Testis (tissue), 2 donors: ENCODE measurements around the gene SHC2.

ENCODE experiments used
- POLR2A ChIP-seq: fragments of 450-650 bp; IDR thresholded peaks from one replicate; pipeline ENCODE4 v1.6.1; 2017; ENCODE audit warnings: antibody characterized with exemption, mild to moderate bottlenecking, moderate library complexity
- TF ChIP-seq, protein P1 (sequence below), 3 experiments: fragments of 450-650 bp in 2 of 3; fragments of 200-600 bp in 1 of 3; sonication (generic) in 1 of 3; IDR thresholded peaks; one replicate each; pipeline ENCODE4 v1.5.1; 2016 to 2019; ENCODE audit warnings: antibody characterized with exemption in 3 of 3, mild to moderate bottlenecking in 2 of 3, moderate library complexity in 1 of 3

- TF ChIP-seq, protein P1, sequence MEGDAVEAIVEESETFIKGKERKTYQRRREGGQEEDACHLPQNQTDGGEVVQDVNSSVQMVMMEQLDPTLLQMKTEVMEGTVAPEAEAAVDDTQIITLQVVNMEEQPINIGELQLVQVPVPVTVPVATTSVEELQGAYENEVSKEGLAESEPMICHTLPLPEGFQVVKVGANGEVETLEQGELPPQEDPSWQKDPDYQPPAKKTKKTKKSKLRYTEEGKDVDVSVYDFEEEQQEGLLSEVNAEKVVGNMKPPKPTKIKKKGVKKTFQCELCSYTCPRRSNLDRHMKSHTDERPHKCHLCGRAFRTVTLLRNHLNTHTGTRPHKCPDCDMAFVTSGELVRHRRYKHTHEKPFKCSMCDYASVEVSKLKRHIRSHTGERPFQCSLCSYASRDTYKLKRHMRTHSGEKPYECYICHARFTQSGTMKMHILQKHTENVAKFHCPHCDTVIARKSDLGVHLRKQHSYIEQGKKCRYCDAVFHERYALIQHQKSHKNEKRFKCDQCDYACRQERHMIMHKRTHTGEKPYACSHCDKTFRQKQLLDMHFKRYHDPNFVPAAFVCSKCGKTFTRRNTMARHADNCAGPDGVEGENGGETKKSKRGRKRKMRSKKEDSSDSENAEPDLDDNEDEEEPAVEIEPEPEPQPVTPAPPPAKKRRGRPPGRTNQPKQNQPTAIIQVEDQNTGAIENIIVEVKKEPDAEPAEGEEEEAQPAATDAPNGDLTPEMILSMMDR (IDR thresholded peaks at IDR 0.05), result no peak
- TF ChIP-seq POLR2A, result no peak
Measured at GRCh38 chr19:377801-378581, 82.8 kb downstream of the SHC2 start.
